Stimulated activated CD8-positive, alpha-beta memory T cell treated with anti-CD3 and anti-CD28 coated beads, Interleukin-12 subunit alpha, Interleukin-12 subunit beta, amount 100 ng/mL, for 24 hours (primary cell): Measurements from ENCODE around the gene B2M.
"Not testable (repeated sequence)": the region's sequence is repeated elsewhere in the genome, so short reads cannot be mapped to it uniquely, and the experiment has no call there.

Experiments used
- DNase-seq: peaks from one replicate; pipeline ENCODE4 v3.0.0-alpha.2; 2020; ENCODE audit errors: extremely low read depth

Gene B2M

DNA sequence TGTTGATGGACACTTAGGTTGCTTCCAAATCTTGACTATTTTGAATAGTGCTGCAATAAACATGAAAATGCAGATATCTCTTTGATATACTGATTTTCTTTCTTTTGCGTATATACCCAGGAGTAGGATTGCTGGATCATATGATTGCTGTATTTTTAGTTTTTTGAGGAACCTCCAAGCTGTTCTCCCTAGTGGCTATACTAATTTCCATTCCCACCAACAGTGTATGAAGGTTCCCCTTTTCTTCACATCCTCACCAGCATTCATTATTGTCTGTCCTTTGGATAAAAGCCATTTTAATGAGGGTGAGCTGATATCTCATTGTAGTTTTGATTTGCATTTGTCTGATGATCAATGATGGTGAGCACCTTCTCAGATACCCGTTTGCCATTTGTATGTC lies 12.7 kb upstream of the B2M start:
- no peak for DNase-seq

DNA sequence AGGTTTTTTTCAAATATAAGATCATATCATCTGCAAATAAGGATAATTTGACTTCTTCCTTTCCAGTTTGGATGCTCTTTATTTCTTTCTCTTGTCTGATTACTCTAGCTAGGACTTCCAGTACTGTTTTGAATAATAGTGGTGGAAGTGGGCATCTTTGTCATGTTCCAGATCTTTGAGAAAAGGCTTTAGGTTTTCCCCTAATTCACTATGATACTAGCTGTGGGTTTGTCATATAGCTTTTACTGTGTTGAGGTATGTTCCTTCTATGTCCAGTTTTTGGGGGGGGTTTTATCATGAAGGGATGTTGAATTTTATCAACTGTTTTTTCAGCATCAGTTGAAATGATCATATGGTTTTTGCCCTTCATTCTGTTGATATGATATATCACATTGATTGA lies 10.6 kb upstream of the B2M start:
- not testable (repeated sequence) for DNase-seq

DNA sequence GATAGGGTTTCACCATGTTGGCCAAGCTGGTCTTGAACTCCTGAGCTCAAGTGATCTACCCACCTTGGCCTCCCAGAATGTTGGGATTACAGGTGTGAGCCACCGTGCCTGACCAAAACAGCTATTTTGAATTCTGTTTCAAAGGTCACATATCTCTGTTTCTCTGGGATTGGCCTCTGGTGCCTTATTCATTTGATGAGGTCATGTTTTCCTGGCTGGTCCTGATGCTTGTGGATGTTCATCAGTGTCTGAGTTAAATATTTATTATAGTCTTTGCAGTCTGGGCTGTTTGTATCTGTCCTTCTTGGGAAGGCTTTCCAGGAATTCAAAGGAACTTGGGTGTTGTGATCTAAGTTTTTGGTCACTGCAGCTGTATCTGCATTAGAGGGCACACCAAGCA lies 5.3 kb upstream of the B2M start:
- no peak for DNase-seq

DNA sequence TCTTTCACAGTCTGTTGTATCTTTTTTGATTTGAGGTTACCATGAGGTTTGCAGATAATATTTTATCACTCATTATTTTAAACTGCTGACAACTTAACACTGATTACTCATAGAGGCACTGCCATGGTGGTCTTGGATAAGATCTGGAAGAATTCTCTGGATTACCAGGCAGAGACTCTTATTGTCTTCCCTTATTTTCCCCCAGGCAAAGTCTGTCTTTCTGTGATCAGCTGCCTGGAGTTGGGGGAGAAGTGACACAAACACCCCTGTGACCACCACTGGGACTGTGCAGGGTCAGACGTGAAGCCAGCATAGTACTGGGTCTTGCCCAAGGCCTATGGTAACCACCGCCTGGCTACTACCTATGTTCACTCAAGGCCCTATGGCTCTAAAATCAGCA lies 4.9 kb upstream of the B2M start:
- no peak for DNase-seq

DNA sequence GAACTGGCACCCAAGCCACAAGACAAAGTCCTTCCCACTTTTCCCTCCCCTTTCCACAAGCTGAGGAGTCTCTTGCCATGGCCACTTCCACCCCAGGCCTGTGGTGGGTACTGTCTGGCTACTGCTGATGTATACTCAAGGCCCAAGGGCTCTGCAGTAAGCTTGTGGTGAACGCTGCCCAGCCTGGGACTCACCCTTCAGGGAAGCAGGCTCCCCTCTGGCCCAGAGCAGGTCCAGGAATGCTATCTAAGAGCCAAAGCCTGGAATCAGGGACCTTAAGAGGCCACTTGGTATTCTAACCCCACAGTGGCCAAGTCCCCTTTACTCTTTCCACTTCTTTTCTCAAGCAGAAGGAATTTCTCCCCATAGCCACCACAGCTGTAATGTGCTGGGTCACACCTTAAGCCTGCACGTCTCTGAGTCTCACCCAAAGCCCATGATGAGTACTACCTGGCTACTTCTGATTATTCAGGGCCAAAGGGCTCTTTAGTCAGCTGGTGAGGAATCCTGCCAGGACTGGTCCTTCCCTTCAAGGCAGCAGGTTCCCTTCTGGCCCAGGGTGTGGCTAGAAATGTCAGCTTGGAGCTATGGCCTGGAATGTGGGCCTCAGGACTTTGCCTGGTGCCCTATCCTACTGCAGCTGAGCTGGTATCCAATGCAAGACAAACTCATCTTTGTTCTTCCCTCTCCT lies 4.2 kb upstream of the B2M start:
- no peak for DNase-seq

DNA sequence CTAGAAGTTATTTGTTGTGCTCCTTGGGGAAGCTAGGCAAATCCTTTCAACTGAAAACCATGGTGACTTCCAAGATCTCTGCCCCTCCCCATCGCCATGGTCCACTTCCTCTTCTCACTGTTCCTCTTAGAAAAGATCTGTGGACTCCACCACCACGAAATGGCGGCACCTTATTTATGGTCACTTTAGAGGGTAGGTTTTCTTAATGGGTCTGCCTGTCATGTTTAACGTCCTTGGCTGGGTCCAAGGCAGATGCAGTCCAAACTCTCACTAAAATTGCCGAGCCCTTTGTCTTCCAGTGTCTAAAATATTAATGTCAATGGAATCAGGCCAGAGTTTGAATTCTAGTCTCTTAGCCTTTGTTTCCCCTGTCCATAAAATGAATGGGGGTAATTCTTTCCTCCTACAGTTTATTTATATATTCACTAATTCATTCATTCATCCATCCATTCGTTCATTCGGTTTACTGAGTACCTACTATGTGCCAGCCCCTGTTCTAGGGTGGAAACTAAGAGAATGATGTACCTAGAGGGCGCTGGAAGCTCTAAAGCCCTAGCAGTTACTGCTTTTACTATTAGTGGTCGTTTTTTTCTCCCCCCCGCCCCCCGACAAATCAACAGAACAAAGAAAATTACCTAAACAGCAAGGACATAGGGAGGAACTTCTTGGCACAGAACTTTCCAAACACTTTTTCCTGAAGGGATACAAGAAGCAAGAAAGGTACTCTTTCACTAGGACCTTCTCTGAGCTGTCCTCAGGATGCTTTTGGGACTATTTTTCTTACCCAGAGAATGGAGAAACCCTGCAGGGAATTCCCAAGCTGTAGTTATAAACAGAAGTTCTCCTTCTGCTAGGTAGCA lies 851 bp upstream of the B2M start:
- no peak for DNase-seq

DNA sequence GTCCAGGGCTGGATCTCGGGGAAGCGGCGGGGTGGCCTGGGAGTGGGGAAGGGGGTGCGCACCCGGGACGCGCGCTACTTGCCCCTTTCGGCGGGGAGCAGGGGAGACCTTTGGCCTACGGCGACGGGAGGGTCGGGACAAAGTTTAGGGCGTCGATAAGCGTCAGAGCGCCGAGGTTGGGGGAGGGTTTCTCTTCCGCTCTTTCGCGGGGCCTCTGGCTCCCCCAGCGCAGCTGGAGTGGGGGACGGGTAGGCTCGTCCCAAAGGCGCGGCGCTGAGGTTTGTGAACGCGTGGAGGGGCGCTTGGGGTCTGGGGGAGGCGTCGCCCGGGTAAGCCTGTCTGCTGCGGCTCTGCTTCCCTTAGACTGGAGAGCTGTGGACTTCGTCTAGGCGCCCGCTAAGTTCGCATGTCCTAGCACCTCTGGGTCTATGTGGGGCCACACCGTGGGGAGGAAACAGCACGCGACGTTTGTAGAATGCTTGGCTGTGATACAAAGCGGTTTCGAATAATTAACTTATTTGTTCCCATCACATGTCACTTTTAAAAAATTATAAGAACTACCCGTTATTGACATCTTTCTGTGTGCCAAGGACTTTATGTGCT lies 527 bp downstream of the B2M start:
- DNase-seq: no peak

DNA sequence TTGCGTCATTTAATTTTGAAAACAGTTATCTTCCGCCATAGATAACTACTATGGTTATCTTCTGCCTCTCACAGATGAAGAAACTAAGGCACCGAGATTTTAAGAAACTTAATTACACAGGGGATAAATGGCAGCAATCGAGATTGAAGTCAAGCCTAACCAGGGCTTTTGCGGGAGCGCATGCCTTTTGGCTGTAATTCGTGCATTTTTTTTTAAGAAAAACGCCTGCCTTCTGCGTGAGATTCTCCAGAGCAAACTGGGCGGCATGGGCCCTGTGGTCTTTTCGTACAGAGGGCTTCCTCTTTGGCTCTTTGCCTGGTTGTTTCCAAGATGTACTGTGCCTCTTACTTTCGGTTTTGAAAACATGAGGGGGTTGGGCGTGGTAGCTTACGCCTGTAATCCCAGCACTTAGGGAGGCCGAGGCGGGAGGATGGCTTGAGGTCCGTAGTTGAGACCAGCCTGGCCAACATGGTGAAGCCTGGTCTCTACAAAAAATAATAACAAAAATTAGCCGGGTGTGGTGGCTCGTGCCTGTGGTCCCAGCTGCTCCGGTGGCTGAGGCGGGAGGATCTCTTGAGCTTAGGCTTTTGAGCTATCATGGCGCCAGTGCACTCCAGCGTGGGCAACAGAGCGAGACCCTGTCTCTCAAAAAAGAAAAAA lies 1.2 kb downstream of the B2M start:
- DNase-seq: no peak

DNA sequence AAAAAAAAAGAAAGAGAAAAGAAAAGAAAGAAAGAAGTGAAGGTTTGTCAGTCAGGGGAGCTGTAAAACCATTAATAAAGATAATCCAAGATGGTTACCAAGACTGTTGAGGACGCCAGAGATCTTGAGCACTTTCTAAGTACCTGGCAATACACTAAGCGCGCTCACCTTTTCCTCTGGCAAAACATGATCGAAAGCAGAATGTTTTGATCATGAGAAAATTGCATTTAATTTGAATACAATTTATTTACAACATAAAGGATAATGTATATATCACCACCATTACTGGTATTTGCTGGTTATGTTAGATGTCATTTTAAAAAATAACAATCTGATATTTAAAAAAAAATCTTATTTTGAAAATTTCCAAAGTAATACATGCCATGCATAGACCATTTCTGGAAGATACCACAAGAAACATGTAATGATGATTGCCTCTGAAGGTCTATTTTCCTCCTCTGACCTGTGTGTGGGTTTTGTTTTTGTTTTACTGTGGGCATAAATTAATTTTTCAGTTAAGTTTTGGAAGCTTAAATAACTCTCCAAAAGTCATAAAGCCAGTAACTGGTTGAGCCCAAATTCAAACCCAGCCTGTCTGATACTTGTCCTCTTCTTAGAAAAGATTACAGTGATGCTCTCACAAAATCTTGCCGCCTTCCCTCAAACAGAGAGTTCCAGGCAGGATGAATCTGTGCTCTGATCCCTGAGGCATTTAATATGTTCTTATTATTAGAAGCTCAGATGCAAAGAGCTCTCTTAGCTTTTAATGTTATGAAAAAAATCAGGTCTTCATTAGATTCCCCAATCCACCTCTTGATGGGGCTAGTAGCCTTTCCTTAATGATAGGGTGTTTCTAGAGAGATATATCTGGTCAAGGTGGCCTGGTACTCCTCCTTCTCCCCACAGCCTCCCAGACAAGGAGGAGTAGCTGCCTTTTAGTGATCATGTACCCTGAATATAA lies 2.0 kb downstream of the B2M start:
- no peak for DNase-seq

DNA sequence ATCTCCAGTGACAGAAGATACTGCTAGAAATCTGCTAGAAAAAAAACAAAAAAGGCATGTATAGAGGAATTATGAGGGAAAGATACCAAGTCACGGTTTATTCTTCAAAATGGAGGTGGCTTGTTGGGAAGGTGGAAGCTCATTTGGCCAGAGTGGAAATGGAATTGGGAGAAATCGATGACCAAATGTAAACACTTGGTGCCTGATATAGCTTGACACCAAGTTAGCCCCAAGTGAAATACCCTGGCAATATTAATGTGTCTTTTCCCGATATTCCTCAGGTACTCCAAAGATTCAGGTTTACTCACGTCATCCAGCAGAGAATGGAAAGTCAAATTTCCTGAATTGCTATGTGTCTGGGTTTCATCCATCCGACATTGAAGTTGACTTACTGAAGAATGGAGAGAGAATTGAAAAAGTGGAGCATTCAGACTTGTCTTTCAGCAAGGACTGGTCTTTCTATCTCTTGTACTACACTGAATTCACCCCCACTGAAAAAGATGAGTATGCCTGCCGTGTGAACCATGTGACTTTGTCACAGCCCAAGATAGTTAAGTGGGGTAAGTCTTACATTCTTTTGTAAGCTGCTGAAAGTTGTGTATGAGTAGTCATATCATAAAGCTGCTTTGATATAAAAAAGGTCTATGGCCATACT lies 4.0 kb downstream of the B2M start:
- no peak for DNase-seq

DNA sequence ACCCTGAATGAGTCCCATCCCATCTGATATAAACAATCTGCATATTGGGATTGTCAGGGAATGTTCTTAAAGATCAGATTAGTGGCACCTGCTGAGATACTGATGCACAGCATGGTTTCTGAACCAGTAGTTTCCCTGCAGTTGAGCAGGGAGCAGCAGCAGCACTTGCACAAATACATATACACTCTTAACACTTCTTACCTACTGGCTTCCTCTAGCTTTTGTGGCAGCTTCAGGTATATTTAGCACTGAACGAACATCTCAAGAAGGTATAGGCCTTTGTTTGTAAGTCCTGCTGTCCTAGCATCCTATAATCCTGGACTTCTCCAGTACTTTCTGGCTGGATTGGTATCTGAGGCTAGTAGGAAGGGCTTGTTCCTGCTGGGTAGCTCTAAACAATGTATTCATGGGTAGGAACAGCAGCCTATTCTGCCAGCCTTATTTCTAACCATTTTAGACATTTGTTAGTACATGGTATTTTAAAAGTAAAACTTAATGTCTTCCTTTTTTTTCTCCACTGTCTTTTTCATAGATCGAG lies 4.5 kb downstream of the B2M start:
- DNase-seq: no peak

DNA sequence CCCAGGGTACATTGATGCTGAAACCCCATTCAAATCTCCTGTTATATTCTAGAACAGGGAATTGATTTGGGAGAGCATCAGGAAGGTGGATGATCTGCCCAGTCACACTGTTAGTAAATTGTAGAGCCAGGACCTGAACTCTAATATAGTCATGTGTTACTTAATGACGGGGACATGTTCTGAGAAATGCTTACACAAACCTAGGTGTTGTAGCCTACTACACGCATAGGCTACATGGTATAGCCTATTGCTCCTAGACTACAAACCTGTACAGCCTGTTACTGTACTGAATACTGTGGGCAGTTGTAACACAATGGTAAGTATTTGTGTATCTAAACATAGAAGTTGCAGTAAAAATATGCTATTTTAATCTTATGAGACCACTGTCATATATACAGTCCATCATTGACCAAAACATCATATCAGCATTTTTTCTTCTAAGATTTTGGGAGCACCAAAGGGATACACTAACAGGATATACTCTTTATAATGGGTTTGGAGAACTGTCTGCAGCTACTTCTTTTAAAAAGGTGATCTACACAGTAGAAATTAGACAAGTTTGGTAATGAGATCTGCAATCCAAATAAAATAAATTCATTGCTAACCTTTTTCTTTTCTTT lies 5.8 kb downstream of the B2M start:
- no peak for DNase-seq

DNA sequence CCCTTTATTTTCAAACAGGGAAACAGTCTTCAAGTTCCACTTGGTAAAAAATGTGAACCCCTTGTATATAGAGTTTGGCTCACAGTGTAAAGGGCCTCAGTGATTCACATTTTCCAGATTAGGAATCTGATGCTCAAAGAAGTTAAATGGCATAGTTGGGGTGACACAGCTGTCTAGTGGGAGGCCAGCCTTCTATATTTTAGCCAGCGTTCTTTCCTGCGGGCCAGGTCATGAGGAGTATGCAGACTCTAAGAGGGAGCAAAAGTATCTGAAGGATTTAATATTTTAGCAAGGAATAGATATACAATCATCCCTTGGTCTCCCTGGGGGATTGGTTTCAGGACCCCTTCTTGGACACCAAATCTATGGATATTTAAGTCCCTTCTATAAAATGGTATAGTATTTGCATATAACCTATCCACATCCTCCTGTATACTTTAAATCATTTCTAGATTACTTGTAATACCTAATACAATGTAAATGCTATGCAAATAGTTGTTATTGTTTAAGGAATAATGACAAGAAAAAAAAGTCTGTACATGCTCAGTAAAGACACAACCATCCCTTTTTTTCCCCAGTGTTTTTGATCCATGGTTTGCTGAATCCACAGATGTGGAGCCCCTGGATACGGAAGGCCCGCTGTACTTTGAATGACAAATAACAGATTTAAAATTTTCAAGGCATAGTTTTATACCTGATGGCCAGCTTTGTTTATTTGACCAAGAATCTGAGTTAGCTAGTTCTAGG lies 7.0 kb downstream of the B2M start:
- no peak for DNase-seq

DNA sequence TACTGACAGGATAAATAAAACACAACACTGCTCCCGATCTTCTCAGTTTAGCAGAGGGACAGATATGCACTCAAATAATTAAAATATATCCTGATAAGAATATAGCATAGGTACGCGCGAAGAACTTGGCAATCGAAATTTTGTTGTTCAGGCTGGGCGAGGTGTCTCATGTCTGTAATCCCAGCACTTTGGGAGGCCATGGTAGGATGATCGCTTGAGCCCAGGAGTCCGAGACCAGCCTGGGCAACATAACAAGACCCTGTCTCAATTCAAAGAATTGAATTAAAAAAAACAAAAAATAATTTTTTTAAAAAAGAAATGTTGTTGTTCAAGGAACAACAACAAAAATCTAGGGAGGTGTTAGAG lies 7.6 kb downstream of the B2M start:
- DNase-seq: no peak

DNA sequence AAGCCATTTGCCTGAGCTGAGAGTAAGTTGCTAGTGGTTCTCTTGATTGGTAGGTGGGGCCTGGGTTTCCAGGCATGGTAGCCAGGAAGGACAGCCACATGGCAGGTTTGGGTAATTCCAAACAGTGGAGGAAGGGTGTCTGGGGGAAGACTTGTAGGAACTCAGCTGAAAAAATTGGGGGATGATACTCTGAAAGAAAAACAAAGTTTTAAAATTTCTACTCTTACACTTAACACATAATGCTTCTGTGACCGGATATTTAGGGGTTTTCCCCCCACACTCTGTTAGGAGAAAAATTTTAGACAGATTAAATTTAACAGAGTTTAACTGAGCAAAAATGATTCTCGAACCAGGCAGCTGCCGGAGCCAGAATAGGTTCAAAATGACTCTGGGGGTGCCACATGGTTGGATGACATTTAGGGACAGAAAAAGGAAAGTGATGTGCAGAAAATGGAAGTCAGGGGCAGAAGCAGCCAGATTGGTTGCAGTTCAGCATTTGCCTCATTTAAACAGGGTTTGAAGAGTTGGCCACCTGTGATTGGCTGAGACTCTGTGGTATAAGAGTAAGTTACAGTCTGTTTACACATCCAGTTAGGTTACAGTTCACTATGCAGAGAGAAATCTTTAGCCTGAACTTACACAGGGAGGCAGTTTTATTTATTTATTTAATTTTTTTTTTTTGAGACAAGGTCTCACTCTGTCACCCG lies 8.1 kb downstream of the B2M start:
- no peak for DNase-seq

DNA sequence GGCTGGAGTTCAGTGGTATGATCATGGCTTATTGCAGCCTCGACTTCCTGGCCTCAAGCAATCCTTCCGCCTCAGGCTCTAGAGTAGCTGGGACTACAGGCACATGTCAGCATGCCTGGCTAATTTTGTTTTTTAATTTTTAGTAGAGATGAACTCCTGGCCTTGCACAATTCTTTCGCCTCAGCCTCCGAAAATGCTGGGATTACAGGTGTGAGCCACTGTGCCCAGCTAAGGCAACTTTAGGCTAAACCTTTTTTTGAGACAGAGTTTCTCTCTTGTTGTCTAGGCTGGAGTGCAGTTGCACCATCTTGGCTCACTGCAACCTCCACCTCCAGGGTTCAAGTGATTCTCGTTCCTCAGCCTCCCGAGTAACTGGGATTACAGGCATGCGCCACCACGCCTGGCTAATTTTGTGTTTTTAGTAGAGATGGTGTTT lies 8.7 kb downstream of the B2M start:
- DNase-seq: not testable (repeated sequence)

DNA sequence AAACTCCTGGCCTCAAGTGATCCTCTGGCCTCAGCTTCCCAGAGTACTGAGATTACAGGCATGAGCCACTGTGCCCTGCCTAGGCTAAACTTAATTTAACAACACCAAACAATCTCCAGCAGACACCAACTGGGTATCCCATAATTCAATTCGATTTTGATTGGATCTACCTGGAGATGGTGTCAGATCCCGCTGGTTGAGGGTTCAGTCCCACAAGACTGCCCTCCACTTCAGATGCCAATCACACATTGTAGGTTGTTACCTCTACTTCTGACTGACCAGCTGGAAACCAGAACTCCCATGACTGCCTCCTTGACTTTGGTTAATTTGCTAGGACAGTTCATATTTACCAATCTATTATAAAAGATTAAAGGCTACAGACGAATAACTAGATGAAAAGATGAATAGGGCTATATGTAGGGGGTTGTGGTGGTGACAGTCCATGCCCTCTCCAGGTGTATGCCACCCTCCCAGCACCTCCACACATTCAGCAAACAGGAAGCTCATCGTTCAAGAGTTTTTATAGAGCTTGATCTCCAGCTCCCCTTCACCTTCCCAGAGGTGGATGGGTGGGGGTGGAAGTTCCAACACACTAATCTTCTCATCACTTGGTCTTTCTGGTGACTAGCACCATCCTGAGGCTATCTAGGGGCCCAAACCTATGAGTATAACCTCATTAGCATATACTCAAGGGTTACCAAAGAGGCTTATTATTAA lies 9.3 kb downstream of the B2M start:
- DNase-seq: no peak

DNA sequence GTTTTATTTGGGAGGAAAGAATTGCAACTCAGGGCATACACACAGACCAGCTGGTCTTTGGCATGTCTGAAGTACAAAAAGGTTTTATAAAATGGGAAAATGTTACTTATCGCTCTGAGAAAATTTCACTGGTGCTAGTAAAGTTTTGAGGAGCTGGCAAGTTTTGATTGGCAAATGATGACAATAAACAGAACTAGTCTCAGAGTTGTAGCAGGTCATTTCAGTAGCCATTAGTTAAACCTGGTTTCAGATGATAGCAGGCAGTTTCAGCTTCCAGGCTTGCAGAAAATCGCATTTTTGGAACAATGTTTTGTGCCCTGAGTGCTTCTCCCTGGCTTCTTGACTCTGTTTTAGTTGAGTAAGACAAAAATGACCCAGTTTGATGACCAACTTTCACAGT lies 10.7 kb downstream of the B2M start:
- no peak for DNase-seq
